SJCRH30 (cell line): ENCODE results near the gene KRT72. TPM values are rescaled to one million over a fixed set of nuclear protein-coding genes. Genes with fewer than 3 reads are reported as not detected.
"Not testable (repeated sequence)": the region's sequence is repeated elsewhere in the genome, so short reads cannot be mapped to it uniquely, and the experiment has no call there.

Experiments used
- DNase-seq, 2 experiments: peaks; one replicate each; pipeline ENCODE4 v3.0.0-alpha.2; 2015 to 2020
- H3K27ac ChIP-seq: fragments of 250-450 bp; sonication (Bioruptor Pico); 2 replicates; pipeline ENCODE4 v1.5.1; 2020; ENCODE audit warnings: mild to moderate bottlenecking, moderate library complexity
- H3K27me3 ChIP-seq: fragments of 250-450 bp; sonication (Bioruptor Pico); 2 replicates; pipeline ENCODE4 v1.5.1; 2020; ENCODE audit warnings: mild to moderate bottlenecking, moderate library complexity
- H3K36me3 ChIP-seq: fragments of 250-450 bp; sonication (Bioruptor Pico); 2 replicates; pipeline ENCODE4 v1.5.1; 2020; ENCODE audit warnings: mild to moderate bottlenecking, moderate library complexity
- H3K4me1 ChIP-seq: fragments of 250-450 bp; sonication (Bioruptor Pico); 2 replicates; pipeline ENCODE4 v1.5.1; 2020; ENCODE audit warnings: mild to moderate bottlenecking, moderate library complexity
- H3K4me3 ChIP-seq: fragments of 250-450 bp; sonication (Bioruptor Pico); 2 replicates; pipeline ENCODE4 v1.5.1; 2020; ENCODE audit warnings: mild to moderate bottlenecking, moderate library complexity
- H3K9me3 ChIP-seq: fragments of 250-450 bp; sonication (Bioruptor Pico); replicated peaks from 2 replicates; pipeline ENCODE4 v1.5.1; 2020; ENCODE audit warnings: mild to moderate bottlenecking, moderate library complexity
- total RNA-seq: library from RNA; depleted of rRNA; stranded (reverse); fragments of >200 nt; shearing (Covaris generic); gene quantifications from 2 replicates; pipeline ENCODE4 v1.2.3, GENCODE V29; 2014

The KRT72 gene
- total RNA-seq, 1 experiment from 2014 or later: not detected

DNA sequence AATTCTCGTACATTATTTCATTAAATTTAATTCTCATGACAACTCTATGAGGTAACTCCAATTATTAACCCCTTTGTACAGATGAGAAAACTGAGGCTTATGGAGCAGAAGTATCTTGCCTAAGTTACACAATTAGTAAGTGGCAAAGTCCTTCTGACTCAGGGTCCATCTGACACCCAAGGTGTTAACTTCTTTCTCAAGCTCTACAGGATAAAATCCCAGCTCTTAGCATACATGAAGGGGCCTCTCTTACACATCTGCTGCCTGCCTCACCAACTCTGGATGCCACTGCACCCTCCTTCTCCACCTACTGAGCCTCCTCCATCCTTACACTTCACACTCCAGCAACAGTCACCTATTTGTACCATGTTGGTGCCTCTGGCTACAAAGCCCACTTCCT, 4.3 kb upstream of the KRT72 start:
- Histone ChIP-seq H3K4me3 (no peak overlapping the region), H3K27me3 (0 out of 2 replicates have a peak, but pooled peaks cover 4% of the 10 kb centered on the region), H3K4me1 (no peaks in the 10 kb centered on the region), H3K36me3 (no peaks in the 10 kb centered on the region), H3K9me3 (no peaks in the 10 kb centered on the region), H3K27ac (no peak overlapping the region)
- no peak for DNase-seq

DNA sequence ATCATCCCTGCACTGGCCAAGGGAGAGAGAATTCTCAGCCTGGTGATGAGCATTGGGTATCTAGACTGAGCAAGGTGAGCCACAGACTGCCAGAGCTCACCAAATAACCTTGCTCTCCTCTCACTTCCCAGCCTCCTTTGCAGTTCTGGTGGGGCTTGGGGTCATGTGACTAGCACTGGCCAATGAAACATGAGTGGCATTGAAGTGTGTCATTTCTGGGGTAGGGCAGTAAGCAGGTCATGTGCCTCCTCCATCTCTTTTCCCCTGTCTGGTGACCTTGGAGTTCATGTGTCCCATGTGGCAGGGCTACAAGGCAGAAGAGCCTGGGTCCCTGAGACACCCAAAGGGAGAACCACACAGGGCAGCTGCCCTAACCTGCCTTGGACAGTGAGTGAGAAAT, 3.6 kb upstream of the KRT72 start:
- Histone ChIP-seq H3K27me3 (0 out of 2 replicates have a peak, but pooled peaks cover 4% of the 10 kb centered on the region), H3K9me3 (no peaks in the 10 kb centered on the region), H3K4me3 (no peak overlapping the region), H3K36me3 (no peaks in the 10 kb centered on the region), H3K4me1 (no peaks in the 10 kb centered on the region), H3K27ac (no peak overlapping the region)
- no peak for DNase-seq

DNA sequence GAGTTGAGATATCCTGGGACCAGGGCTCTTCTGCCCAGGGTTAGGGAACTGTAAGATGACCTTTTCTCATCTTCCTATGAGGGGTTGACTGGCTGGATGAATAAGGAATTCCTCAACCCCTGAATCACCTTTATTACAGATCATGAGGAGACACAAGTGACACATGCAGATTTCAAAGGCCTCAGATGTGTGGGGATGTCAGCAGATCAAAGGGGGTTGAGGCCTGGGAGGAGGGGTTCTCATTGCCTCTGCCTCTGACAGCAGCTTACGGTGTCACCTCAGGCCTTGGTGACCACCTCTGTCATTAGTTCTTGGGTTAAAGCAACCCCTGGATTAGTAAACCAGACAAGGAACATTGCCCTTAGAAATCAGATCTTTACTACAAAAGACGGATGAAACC, 2.1 kb upstream of the KRT72 start:
- H3K4me1 ChIP-seq: no peaks in the 10 kb centered on the region
- no peaks in the 10 kb centered on the region for H3K9me3 ChIP-seq
- H3K27ac ChIP-seq: no peak overlapping the region
- no peak for DNase-seq
- no peaks in the 10 kb centered on the region for H3K36me3 ChIP-seq
- 0 out of 2 replicates have a peak, but pooled peaks cover 4% of the 10 kb centered on the region for H3K27me3 ChIP-seq
- no peak overlapping the region for H3K4me3 ChIP-seq

DNA sequence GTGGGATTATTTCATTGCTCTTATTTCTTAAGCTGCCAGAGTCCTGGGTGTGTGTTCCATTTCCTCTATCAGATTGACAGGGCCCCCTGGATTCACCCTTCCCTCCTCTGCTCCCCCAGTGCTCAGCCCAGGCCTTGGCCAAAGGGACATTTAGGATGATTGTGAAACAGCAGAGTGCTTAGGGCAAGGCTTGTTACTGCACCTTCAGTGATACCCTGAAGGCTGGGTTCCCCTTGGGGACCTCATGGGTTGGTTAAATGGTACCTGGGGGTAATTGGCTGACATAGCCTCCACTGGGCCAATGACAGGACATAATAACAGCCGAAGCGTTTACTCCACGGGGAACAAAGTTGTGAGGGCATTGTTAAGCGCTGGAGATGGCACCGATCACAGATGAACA, 1.3 kb upstream of the KRT72 start:
- Histone ChIP-seq H3K4me3 (no peak overlapping the region), H3K4me1 (no peaks in the 10 kb centered on the region), H3K27ac (no peak overlapping the region), H3K27me3 (0 out of 2 replicates have a peak, but pooled peaks cover 4% of the 10 kb centered on the region), H3K9me3 (no peaks in the 10 kb centered on the region), H3K36me3 (no peaks in the 10 kb centered on the region)
- DNase-seq: no peak

DNA sequence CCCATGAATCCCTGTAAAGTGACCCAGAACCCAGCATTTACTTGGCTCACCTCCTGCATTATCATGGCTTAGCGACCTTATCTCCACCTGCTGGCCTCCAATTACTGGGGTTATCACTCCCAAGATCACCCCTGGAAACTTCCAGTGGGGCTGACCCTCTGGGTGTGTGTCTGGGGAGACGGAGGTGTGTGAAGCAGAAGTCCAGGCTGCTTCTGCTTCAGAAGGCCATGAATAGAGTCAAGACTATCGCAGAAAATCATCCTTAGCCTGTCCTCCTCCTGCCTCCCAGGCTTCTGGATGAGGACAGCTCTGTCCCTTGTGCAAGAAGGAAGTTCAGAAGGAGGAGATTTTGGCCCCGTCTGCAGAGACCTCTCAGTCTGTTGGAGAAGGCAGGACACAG, 408 bp upstream of the KRT72 start:
- Histone ChIP-seq H3K27me3 (0 out of 2 replicates have a peak, but pooled peaks cover 4% of the 10 kb centered on the region), H3K36me3 (no peaks in the 10 kb centered on the region), H3K9me3 (no peaks in the 10 kb centered on the region), H3K27ac (no peak overlapping the region), H3K4me3 (no peak overlapping the region), H3K4me1 (no peaks in the 10 kb centered on the region)
- DNase-seq: no peak

DNA sequence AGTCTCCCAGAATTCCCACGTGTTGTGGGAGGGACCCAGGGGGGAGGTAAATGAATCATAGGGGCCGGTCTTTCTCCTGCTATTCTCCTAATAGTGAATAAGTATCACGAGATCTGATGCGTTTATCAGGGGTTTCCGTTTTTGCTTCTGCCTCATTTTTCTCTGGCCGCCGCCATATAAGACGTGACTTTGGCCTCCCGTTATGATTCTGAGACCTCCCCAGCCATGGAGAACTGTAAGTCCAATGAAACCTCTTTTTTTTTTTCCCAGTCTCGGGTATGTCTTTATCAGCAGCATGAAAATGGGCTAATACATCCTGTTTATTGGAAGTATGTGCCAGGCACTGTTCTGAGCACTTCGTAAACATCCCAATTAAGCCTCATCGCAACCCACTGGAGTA, 788 bp downstream of the KRT72 start:
- DNase-seq: no peak
- Histone ChIP-seq H3K27me3 (0 out of 2 replicates have a peak, but pooled peaks cover 4% of the 10 kb centered on the region), H3K27ac (no peak overlapping the region), H3K36me3 (no peaks in the 10 kb centered on the region), H3K4me1 (no peaks in the 10 kb centered on the region), H3K9me3 (no peaks in the 10 kb centered on the region), H3K4me3 (no peak overlapping the region)

DNA sequence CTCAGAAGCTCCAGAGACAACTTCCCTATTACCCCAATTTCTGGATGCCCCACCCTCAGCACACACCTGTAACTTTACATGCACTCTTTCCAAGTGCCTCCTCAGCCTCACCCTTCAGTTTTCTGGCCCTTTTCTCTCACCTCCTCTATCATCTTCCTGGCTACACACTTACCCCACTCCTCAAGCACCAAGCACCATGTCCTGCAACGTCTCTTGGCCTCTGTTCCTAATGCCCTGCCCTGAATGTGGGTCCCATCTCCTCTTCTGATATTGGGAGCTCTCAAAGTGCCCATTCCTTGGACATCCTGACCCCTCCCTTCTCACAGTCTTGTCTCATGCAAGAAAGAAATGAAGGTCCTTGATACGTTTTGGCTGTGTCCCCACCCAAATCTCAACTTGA, 1.2 kb downstream of the KRT72 start:
- no peaks in the 10 kb centered on the region for H3K4me1 ChIP-seq
- no peak overlapping the region for H3K27ac ChIP-seq
- no peaks in the 10 kb centered on the region for H3K36me3 ChIP-seq
- no peak overlapping the region for H3K4me3 ChIP-seq
- no peaks in the 10 kb centered on the region for H3K9me3 ChIP-seq
- no peak for DNase-seq
- 0 out of 2 replicates have a peak, but pooled peaks cover 4% of the 10 kb centered on the region for H3K27me3 ChIP-seq

DNA sequence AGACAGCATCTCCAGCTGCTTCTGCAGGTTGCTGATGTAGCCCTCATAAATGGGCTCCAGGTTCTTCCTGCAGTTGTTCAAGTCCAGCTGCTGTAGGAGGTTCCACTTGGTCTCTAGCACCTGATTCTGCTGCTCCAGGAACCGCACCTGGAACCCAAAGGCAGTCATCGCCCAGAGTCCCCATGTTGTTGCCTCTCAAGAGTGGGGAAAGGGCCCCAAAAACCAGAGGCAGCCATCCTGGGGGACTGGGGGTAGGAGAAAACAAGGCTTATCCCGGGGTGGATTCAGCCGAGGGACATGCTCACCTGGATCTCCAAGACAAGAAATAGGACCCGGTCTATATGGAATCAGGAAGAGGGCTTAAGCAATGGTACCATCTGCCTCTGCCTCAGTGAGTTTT, 2.3 kb downstream of the KRT72 start:
- H3K27me3 ChIP-seq: 0 out of 2 replicates have a peak, but pooled peaks cover 3% of the 10 kb centered on the region
- DNase-seq: no peak
- H3K4me3 ChIP-seq: no peak overlapping the region
- H3K9me3 ChIP-seq: no peaks in the 10 kb centered on the region
- H3K36me3 ChIP-seq: no peaks in the 10 kb centered on the region
- no peak overlapping the region for H3K27ac ChIP-seq
- H3K4me1 ChIP-seq: no peaks in the 10 kb centered on the region

DNA sequence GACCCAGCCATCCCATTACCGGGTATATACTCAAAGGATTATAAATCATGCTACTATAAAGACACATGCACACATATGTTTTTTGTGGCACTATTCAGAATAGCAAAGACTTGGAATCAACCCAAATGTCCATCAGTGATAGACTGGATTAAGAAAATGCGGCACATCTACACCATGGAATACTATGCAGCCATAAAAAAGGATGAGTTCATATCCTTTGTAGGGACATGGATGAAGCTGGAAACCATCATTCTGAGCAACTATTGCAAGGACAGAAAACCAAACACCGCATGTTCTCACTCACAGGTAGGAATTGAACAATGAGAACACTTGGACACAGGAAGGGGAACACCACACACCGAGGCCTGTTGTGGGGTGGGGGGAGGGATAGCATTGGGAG, 7.0 kb downstream of the KRT72 start:
- H3K27ac ChIP-seq, DNase-seq, H3K36me3 ChIP-seq, H3K4me3 ChIP-seq, H3K9me3 ChIP-seq, H3K4me1 ChIP-seq, H3K27me3 ChIP-seq: not testable (repeated sequence)

DNA sequence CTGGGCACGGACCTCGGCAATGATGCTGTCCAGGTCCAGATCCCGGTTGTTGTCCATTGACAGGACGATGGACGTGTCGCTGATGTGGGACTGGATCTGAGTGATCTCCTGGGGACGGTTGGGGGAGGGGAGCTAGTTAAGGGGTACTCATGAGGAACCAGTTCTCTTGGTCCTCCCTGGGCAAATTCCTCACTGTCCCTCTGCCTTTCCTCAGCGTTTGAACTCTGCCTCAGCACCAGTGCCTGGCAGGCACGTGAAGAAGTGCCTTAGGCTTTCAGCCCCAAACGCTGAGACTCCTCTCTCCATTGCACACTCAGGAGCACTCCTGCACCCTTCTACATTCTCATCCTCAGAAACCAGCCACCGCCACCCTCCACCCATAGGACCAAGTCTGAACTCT, 9.7 kb downstream of the KRT72 start:
- H3K36me3 ChIP-seq: no peaks in the 10 kb centered on the region
- no peak overlapping the region for H3K27ac ChIP-seq
- H3K9me3 ChIP-seq: no peaks in the 10 kb centered on the region
- no peaks in the 10 kb centered on the region for H3K4me1 ChIP-seq
- no peak overlapping the region for H3K4me3 ChIP-seq
- H3K27me3 ChIP-seq: peaks cover 4% of the 10 kb centered on the region; the same call in 1 of the 2 replicates
- no peak for DNase-seq

DNA sequence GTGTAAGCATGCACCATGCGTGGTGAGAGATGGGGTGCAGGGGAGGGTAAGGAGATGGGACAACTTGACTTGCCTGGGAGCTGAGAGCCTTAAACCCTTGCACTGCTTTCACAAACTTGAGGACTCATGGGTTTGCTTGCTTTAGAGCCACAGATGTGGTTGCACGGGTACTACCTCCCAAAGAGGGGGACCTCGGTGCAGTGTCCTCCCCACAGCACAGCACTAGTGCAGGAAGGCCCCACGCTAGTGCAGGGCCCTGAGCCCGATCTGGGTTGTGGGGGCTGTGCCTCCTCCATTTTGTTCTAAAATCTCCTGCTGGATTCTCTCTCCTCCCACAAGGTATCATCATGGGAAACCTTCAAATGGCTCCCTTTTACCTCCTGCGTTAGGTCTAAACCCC, 11.2 kb downstream of the KRT72 start:
- H3K27me3 ChIP-seq: peaks cover 5% of the 10 kb centered on the region; the same call in 1 of the 2 replicates
- DNase-seq: no peak
- no peaks in the 10 kb centered on the region for H3K4me1 ChIP-seq
- no peak overlapping the region for H3K4me3 ChIP-seq
- no peaks in the 10 kb centered on the region for H3K36me3 ChIP-seq
- no peak overlapping the region for H3K27ac ChIP-seq
- H3K9me3 ChIP-seq: no peaks in the 10 kb centered on the region

DNA sequence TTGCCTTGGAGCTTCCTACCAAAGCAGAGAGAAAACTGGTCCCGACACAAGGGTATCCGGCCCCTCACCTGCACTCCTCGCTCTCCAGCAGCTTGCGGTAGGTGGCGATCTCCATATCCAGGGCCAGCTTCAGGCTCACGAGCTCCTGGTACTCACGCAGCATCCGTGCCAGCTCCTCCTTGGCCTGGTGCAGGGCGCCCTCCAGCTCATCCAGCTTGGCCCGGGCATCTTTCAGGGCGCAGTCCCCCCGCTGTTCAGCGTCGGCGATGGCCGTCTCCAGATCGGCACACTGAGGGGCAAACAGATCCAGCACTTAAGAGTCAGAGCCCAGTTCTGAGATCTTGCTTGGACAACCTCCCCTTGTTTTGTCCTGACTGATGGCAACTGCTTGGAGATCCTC, 13.7 kb downstream of the KRT72 start:
- no peaks in the 10 kb centered on the region for H3K36me3 ChIP-seq
- DNase-seq: no peak
- H3K4me1 ChIP-seq: no peaks in the 10 kb centered on the region
- no peaks in the 10 kb centered on the region for H3K9me3 ChIP-seq
- H3K27ac ChIP-seq: no peak overlapping the region
- H3K4me3 ChIP-seq: no peak overlapping the region
- H3K27me3 ChIP-seq: peaks cover 11% of the 10 kb centered on the region; the same call in 1 of the 2 replicates

DNA sequence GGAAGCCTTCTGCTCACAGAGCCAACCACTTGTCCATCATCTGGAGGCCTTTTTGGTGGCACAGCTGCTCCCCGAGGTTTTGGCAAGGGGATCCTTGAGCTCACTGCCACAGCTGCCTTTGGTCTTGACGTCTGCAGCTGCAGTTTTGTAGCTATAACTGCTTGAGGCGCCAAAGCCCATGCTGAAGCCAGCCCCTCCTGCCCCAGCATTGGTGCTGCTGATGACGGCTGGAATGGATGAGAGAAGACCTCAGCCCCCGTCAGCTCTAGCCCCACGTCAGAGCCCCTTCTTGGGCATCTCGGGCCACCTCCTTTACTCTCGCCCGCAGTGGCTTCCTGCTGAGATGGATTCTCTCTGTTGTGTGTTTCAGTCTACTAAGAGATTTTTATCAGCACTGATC, 15.3 kb downstream of the KRT72 start:
- Histone ChIP-seq H3K36me3 (no peaks in the 10 kb centered on the region), H3K27me3 (peaks cover 11% of the 10 kb centered on the region; the same call in 1 of the 2 replicates), H3K9me3 (no peaks in the 10 kb centered on the region), H3K4me3 (no peak overlapping the region), H3K4me1 (no peaks in the 10 kb centered on the region), H3K27ac (no peak overlapping the region)
- DNase-seq: no peak

DNA sequence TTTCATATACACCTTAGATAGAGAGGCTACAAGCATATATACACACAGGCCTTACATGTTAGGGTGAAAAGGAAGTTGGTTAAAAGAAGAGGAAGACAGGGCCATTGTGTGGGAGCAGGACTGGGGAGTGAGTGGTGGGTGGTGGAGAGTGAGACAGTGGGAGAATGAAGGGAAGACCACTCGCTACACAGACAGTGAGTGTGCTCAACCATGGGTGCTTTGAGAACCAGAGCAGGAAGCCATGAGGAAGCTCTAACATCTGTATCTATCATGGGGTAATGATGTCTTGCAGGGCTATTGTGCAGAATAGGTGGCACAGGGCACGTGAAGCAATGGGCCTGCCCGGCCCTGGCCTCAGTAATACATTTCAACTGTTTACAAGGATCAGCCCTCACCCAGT, 16.2 kb downstream of the KRT72 start:
- Histone ChIP-seq H3K4me3 (no peak overlapping the region), H3K36me3 (no peaks in the 10 kb centered on the region), H3K27me3 (peaks cover 11% of the 10 kb centered on the region; the same call in 1 of the 2 replicates), H3K27ac (no peak overlapping the region), H3K9me3 (no peaks in the 10 kb centered on the region), H3K4me1 (no peaks in the 10 kb centered on the region)
- no peak for DNase-seq

DNA sequence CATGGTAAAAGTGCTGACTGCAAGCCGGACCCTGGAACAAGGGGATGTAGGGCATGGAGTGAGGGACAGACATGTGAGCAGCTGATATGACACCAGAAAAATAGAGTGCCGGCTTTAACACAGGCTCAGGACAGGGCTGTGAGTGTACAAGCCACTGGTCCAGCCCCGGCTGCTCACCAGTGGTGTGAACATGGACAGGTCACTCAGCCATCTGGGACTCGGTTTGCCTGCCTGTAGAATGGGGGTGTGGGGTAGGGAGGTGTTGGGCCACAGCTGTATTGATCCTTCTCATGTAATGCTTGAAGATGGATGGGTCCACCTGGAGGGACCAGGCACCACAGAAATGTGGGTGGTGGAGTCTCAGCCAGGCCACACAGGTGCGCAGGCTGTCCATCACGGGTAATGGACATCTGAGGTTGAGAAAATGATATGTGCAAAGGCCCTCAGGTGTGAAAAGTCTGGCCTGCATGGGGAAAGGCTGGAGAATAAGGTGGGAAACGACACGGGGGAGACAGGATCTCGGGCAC, 17.0 kb downstream of the KRT72 start:
- Histone ChIP-seq H3K4me3 (no peak overlapping the region), H3K9me3 (no peaks in the 10 kb centered on the region), H3K4me1 (no peaks in the 10 kb centered on the region), H3K27me3 (peaks cover 11% of the 10 kb centered on the region; the same call in 1 of the 2 replicates), H3K27ac (no peak overlapping the region), H3K36me3 (no peaks in the 10 kb centered on the region)
- no peak for DNase-seq

DNA sequence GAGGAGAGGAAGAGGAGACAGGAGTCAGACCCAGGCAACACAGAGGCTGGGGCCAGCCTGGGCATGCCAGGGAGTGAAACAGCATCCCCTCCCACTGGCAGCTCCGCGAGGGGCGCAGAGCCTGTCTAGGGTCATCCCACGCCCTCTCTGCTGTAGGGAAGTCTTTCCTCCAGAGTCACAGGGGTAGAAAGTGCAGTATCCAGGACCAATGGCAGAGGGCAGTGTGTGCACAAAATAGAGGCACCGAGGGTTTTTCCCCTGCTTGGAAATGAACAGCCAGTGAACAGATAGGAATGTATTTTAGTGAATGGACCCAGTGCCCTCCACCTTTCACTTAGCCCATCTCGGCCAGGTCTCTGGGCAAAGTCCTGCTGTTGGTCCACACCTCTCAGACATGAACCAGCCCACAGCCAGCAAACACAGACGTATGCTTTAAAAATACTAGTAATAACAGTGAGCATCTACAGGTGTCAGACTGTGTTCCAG, 18.2 kb downstream of the KRT72 start:
- H3K4me3 ChIP-seq: no peak overlapping the region
- no peaks in the 10 kb centered on the region for H3K9me3 ChIP-seq
- no peaks in the 10 kb centered on the region for H3K36me3 ChIP-seq
- no peak overlapping the region for H3K27ac ChIP-seq
- DNase-seq: peak; percentile 30 to 57
- no peaks in the 10 kb centered on the region for H3K4me1 ChIP-seq
- peaks cover 11% of the 10 kb centered on the region; the same call in 1 of the 2 replicates for H3K27me3 ChIP-seq
